HCT116 (cell line): ENCODE measurements around the gene SLC40A1. TPM values are rescaled to one million over a fixed set of nuclear protein-coding genes. Genes with fewer than 3 reads are reported as not detected.
A peak's percentile ranks its signal among the peaks of the same experiment; 100 is the strongest.

Experiments used
- ATAC-seq: fragments of 200-7000 bp; cut with Tn5 transposase; 2 replicates; pipeline ENCODE4 v1.9.1; 2020; ENCODE audit warnings: mild to moderate bottlenecking, moderate library complexity
- BruUV-seq: library from RNA; stranded (reverse); fragments of 400-500 nt; replicated peaks from 2 replicates; lab custom pipeline; 2021; lab: Mats Ljungman, UMichigan
- CTCF ChIA-PET: fragments of 300-600 bp; sonication (Branson Sonifier 250); formaldehyde crosslinking; loops from one replicate; lab custom pipeline; 2021; ENCODE audit warnings: antibody characterized with exemption; lab: Charles Lee
- POLR2A ChIA-PET: fragments of 300-600, 350-600 bp; sonication (Branson Sonifier 250); formaldehyde crosslinking; loops from one replicate; lab custom pipeline; 2021; ENCODE audit warnings: antibody characterized with exemption; lab: Charles Lee
- RAD21 ChIA-PET, 2 experiments: fragments of 300-600 bp; sonication (Branson Sonifier 250); formaldehyde crosslinking; loops; one replicate each; lab custom pipeline; 2023; ENCODE audit warnings: low total read pairs in 2 of 2; ENCODE audit not compliant: uncharacterized antibody in 2 of 2, unreplicated experiment in 2 of 2, low non-redundant PET in 1 of 2; lab: Charles Lee
- DNase-seq: peaks from one replicate; pipeline ENCODE4 v3.0.0-alpha.2; 2010; ENCODE audit warnings: low read depth, low spot score
- H2AFZ ChIP-seq: fragments of 200-600 bp; shearing (Covaris generic), sonication (generic); 2 replicates; pipeline ENCODE4 v1.6.1; 2017; ENCODE audit warnings: low read depth, mixed run types, mixed read lengths, antibody characterized with exemption, low read length; ENCODE audit not compliant: poor library complexity, severe bottlenecking
- H3K27ac ChIP-seq: 2 replicates; pipeline ENCODE4 v1.5.1; 2012; ENCODE audit warnings: low read depth, low read length
- H3K27me3 ChIP-seq: fragments of 200-600 bp; sonication (generic); 2 replicates; pipeline ENCODE4 v1.6.1; 2016; ENCODE audit warnings: mixed run types, low read length, mixed read lengths; ENCODE audit not compliant: insufficient read depth
- H3K36me3 ChIP-seq, 2 experiments: fragments of 200-500 bp in 1 of 2; fragments of 200-600 bp in 1 of 2; sonication (Bioruptor generic) in 1 of 2; sonication (generic) in 1 of 2; 2 replicates each; pipeline versions ENCODE4 v1.5.1 to v1.6.1; 2014 to 2016; ENCODE audit warnings: low read length in 2 of 2, inconsistent platforms in 1 of 2, mixed read lengths in 1 of 2, mixed run types in 1 of 2; ENCODE audit not compliant: insufficient read depth in 2 of 2, control insufficient read depth in 1 of 2
- H3K4me1 ChIP-seq, 2 experiments: fragments of 200-600 bp in 1 of 2; sonication (generic) in 1 of 2; 2 replicates each; pipeline versions ENCODE4 v1.5.1 to v1.6.1; 2012 to 2017; ENCODE audit warnings: low read length in 2 of 2, inconsistent platforms in 1 of 2, mild to moderate bottlenecking in 1 of 2, mixed read lengths in 1 of 2, mixed run types in 1 of 2, moderate library complexity in 1 of 2; ENCODE audit not compliant: insufficient read depth in 2 of 2, control insufficient read depth in 1 of 2
- H3K4me2 ChIP-seq: fragments of 200-600 bp; sonication (generic); 2 replicates; pipeline ENCODE4 v1.6.1; 2017; ENCODE audit warnings: mixed run types, low read length, mixed read lengths
- H3K4me3 ChIP-seq, 2 experiments: fragments of 200-600 bp in 1 of 2; sonication (generic) in 1 of 2; replicated peaks in 1 of 2; 2 replicates each; pipeline ENCODE4 v1.5.1; 2011 to 2016; ENCODE audit warnings: low read length in 2 of 2, control low read depth in 1 of 2, low read depth in 1 of 2, mild to moderate bottlenecking in 1 of 2, mixed read lengths in 1 of 2, mixed run types in 1 of 2
- H3K79me2 ChIP-seq: fragments of 200-600 bp; sonication (generic); 2 replicates; pipeline ENCODE4 v1.6.1; 2017; ENCODE audit warnings: mild to moderate bottlenecking, mixed run types, low read length, moderate library complexity, mixed read lengths; ENCODE audit not compliant: insufficient read depth
- H3K9ac ChIP-seq: fragments of 200-600 bp; sonication (generic); 2 replicates; pipeline ENCODE4 v1.6.1; 2016; ENCODE audit warnings: low read length, mixed read lengths
- H3K9me2 ChIP-seq: fragments of 200-600 bp; sonication (generic), shearing (Covaris generic); 2 replicates; pipeline ENCODE4 v1.6.1; 2017; ENCODE audit warnings: mixed run types, mild to moderate bottlenecking, moderate library complexity; ENCODE audit not compliant: insufficient read depth
- H3K9me3 ChIP-seq, 2 experiments: fragments of 200-500 bp in 1 of 2; fragments of 200-600 bp in 1 of 2; sonication (Bioruptor generic) in 1 of 2; sonication (generic) in 1 of 2; 2 replicates each; pipeline ENCODE4 v1.6.1; 2014 to 2017; ENCODE audit warnings: low read length in 2 of 2, mixed read lengths in 2 of 2, inconsistent platforms in 1 of 2, low read depth in 1 of 2, mild to moderate bottlenecking in 1 of 2, mixed run types in 1 of 2, moderate library complexity in 1 of 2; ENCODE audit not compliant: control insufficient read depth in 1 of 2, insufficient read depth in 1 of 2
- H4K20me1 ChIP-seq: fragments of 200-600 bp; sonication (generic), shearing (Covaris generic); 2 replicates; pipeline ENCODE4 v1.6.1; 2017; ENCODE audit warnings: mixed run types, mild to moderate bottlenecking, moderate library complexity; ENCODE audit not compliant: insufficient read depth
- CBX3 ChIP-seq: IDR thresholded peaks from 2 replicates; pipeline ENCODE4 v1.6.1; 2012; ENCODE audit warnings: low read depth
- EGR1 ChIP-seq: IDR thresholded peaks from 2 replicates; pipeline ENCODE4 v1.6.1; 2012; ENCODE audit warnings: low read depth
- ELF1 ChIP-seq: IDR thresholded peaks from 2 replicates; pipeline ENCODE4 v1.6.1; 2012; ENCODE audit warnings: low read depth, borderline replicate concordance
- EZH2 ChIP-seq: fragments of 200-600 bp; sonication (generic); IDR thresholded peaks from 2 replicates; pipeline ENCODE4 v1.6.1; 2017; ENCODE audit warnings: antibody characterized with exemption, mixed run types
- EZH2phosphoT487 ChIP-seq: fragments of 200-600 bp; IDR thresholded peaks from 2 replicates; pipeline ENCODE4 v1.6.1; 2018; ENCODE audit warnings: antibody characterized with exemption, borderline replicate concordance
- FOSL1 ChIP-seq: IDR thresholded peaks from 2 replicates; pipeline ENCODE4 v1.6.1; 2012; ENCODE audit warnings: low read depth
- JUND ChIP-seq: IDR thresholded peaks from 2 replicates; pipeline ENCODE4 v1.6.1; 2012
- POLR2A ChIP-seq: IDR thresholded peaks from 2 replicates; pipeline ENCODE4 v1.7.0; 2011; ENCODE audit warnings: borderline replicate concordance; ENCODE audit not compliant: insufficient read depth, insufficient read length; ENCODE audit errors: extremely low read depth
- RAD21 ChIP-seq: IDR thresholded peaks from 2 replicates; pipeline ENCODE4 v1.6.1; 2012; ENCODE audit warnings: low read depth, mild to moderate bottlenecking
- SIN3A ChIP-seq: IDR thresholded peaks from 2 replicates; pipeline ENCODE4 v1.6.1; 2012; ENCODE audit warnings: low read depth
- SP1 ChIP-seq: IDR thresholded peaks from 2 replicates; pipeline ENCODE4 v1.6.1; 2012; ENCODE audit warnings: low read depth
- SRF ChIP-seq: IDR thresholded peaks from 2 replicates; pipeline ENCODE4 v1.6.1; 2012; ENCODE audit warnings: low read depth
- TCF7L2 ChIP-seq: IDR thresholded peaks from 2 replicates; pipeline ENCODE4 v1.7.0; 2011; ENCODE audit warnings: borderline replicate concordance, inconsistent platforms; ENCODE audit not compliant: insufficient read depth, insufficient read length; ENCODE audit errors: extremely low read depth
- ZFX ChIP-seq: fragments of 450-650 bp; IDR thresholded peaks from 2 replicates; pipeline ENCODE4 v1.6.1; 2017
- intact Hi-C: fragments of 100-400 bp; cut with micrococcal nuclease; formaldehyde crosslinking; loops from 2 replicates; pipeline ENCODE4 v1.10.0; 2022
- total RNA-seq: library from RNA; stranded (reverse); gene quantifications from one replicate; pipeline ENCODE4 v1.2.1, GENCODE V29; 2021; ENCODE audit not compliant: unreplicated experiment
- TF ChIP-seq, protein P1 (sequence below): IDR thresholded peaks from 2 replicates; pipeline ENCODE4 v1.6.1; 2012
- TF ChIP-seq, protein P2 (sequence below), 3 experiments: fragments of 200-600 bp in 1 of 3; sonication (generic) in 1 of 3; IDR thresholded peaks in 2 of 3; conservative IDR thresholded peaks in 1 of 3; 2 replicates each; pipeline ENCODE4 v1.5.1; 2012 to 2017; ENCODE audit warnings: low read depth in 2 of 3, low read length in 2 of 3, antibody characterized with exemption in 1 of 3, borderline replicate concordance in 1 of 3, control low read depth in 1 of 3, mild to moderate bottlenecking in 1 of 3, mixed read lengths in 1 of 3, mixed run types in 1 of 3, moderate library complexity in 1 of 3; ENCODE audit not compliant: insufficient read depth in 1 of 3
- TF ChIP-seq, protein P3 (sequence below): IDR thresholded peaks from 2 replicates; pipeline ENCODE4 v1.6.1; 2012

Gene SLC40A1
- total RNA-seq, 1 experiment from 2014 or later, result 1.5 TPM

DNA sequence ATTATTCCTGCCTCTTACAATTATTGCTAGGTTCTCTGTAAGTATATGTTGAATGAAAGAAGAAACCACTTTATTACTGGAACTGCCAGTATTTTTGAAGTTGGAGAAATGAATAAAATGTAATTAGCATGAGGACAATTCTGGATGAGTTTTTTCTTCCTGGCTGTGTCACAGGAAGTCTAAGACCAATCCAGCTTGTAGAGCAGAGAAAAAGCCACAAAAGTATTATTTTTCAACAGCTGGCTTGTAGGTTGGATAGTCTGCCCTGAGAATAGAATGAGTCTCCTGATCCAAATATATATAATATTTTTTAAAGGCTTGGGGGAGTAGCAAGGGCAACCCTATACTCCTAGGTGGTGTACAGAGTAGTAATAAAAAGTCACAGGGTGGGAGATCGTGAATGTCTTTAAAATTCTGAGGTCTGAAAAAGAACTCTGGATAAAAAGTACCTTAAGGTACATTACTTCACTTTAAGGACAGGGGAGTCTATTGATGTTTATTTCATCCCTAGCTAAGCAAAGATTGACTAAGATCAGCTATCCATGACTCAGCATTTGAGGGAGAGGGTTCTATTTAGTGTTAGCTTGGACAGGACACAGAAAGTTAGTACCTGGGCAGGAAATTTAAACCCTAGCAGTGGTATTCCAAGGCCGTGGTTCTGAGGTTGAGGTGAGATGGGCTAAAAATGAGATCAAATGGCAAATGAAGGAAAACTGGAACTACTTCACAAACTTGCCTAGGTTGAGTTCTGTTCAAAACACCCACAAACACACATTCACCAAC, 31.7 kb downstream of the SLC40A1 start:
- POLR2A ChIA-PET, result no interaction called here

More for the DNA sequence above, 31.7 kb downstream of the SLC40A1 start:
- Histone ChIP-seq H3K79me2 (no peaks in the 10 kb centered on the region), H3K9ac (no peak overlapping the region), H4K20me1 (no peaks in the 10 kb centered on the region), H3K36me3 (no peaks in the 10 kb centered on the region), H3K27ac (no peak overlapping the region), H2AFZ (peak overlapping the region; percentile 71), H3K9me3 (no peaks in the 10 kb centered on the region), H3K27me3 (no peaks in the 10 kb centered on the region), H3K4me1 (peaks cover 0 to 2% of the 10 kb centered on the region in 2 experiments; a peak in 1 of 4 replicates), H3K9me2 (no peaks in the 10 kb centered on the region), H3K4me3 (no peak overlapping the region), H3K4me2 (no peak overlapping the region)
- TF ChIP-seq ZFX (no peak), POLR2A (no peak), RAD21 (no peak), EZH2 (no peak), EGR1 (no peak), SRF (no peak), SP1 (no peak), ELF1 (no peak), JUND (no peak), EZH2phosphoT487 (no peak), CBX3 (no peak), SIN3A (no peak), FOSL1 (no peak), TCF7L2 (no peak)
- TF ChIP-seq, protein P1, sequence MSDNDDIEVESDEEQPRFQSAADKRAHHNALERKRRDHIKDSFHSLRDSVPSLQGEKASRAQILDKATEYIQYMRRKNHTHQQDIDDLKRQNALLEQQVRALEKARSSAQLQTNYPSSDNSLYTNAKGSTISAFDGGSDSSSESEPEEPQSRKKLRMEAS, result no peak
- TF ChIP-seq, protein P2, sequence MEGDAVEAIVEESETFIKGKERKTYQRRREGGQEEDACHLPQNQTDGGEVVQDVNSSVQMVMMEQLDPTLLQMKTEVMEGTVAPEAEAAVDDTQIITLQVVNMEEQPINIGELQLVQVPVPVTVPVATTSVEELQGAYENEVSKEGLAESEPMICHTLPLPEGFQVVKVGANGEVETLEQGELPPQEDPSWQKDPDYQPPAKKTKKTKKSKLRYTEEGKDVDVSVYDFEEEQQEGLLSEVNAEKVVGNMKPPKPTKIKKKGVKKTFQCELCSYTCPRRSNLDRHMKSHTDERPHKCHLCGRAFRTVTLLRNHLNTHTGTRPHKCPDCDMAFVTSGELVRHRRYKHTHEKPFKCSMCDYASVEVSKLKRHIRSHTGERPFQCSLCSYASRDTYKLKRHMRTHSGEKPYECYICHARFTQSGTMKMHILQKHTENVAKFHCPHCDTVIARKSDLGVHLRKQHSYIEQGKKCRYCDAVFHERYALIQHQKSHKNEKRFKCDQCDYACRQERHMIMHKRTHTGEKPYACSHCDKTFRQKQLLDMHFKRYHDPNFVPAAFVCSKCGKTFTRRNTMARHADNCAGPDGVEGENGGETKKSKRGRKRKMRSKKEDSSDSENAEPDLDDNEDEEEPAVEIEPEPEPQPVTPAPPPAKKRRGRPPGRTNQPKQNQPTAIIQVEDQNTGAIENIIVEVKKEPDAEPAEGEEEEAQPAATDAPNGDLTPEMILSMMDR (IDR thresholded peaks at IDR 0.05 in 2 of 3, conservative IDR thresholded peaks at IDR 0.05 in 1 of 3; ENCODE audit: borderline replicate concordance in 1 of 3, insufficient read depth in 1 of 3, low read depth in 2 of 3, low read length in 2 of 3), result no peak
- TF ChIP-seq, protein P3, sequence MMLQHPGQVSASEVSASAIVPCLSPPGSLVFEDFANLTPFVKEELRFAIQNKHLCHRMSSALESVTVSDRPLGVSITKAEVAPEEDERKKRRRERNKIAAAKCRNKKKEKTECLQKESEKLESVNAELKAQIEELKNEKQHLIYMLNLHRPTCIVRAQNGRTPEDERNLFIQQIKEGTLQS, result no peak
- no TSS peak for BruUV-seq
- no peak for DNase-seq
- ATAC-seq, result no peak
- CTCF ChIA-PET, result no interaction called here
- RAD21 ChIA-PET, result no interaction called here
- intact Hi-C loops, result no loop called here
